AG09309 (cell line): Measurements from ENCODE around the gene KIF20B.
A peak's percentile ranks its signal among the peaks of the same experiment; 100 is the strongest.

ENCODE experiments used
- DNase-seq: peaks from one replicate; pipeline ENCODE4 v3.0.0-alpha.2; 2010; ENCODE audit warnings: low read depth
- H3K4me3 ChIP-seq: 2 replicates; pipeline ENCODE4 v1.5.1; 2011; ENCODE audit warnings: mild to moderate bottlenecking, low read depth, low read length, moderate library complexity; ENCODE audit not compliant: control insufficient read depth
- CTCF ChIP-seq: IDR thresholded peaks from 2 replicates; pipeline ENCODE4 v1.5.1; 2011; ENCODE audit warnings: mild to moderate bottlenecking, low read depth, low read length, inconsistent platforms; ENCODE audit not compliant: insufficient read depth, control insufficient read depth; ENCODE audit errors: missing control alignments

Gene KIF20B

DNA sequence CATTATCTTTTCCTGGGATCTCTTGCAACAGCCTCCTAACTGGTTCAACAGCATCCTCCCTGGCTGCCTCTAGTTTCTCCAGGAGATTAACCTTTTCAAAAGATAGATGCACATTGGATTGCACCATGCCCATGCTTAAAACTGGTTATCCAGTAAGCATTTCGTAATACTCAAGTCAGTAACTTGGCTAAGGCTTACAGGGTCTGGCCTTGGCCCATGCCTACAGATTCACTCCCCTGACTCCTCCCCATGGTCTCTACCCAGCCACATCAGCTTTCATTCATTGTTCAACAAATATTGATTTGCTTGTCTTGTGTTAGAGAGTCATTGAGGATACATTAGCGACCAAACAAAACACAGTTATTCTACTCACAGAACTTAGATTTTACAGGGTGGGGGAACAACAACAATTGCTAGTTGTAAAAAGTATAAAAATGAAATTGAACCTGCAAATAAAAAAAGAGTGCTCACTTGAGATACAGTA, 1.8 kb upstream of the KIF20B start:
- H3K4me3 ChIP-seq: no peak overlapping the region
- TF ChIP-seq CTCF: no peak
- DNase-seq: no peak

DNA sequence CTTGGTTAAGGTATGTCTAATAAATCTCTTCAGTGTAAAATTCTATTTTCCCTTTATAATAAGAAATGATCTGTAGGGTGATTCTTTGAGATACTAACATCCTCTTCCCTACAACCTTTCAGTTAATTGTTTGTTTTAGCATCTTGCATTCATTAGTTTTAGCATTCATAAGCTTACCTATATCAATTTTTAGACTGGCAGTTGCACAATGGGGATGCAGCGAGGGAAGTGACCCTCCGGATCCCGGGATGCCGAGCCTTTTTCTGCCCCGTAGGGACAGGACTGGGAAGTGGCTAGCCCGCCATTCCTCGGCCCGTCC, 508 bp upstream of the KIF20B start:
- no peak for TF ChIP-seq CTCF
- peak overlapping the region; percentile 91 for H3K4me3 ChIP-seq
- no peak for DNase-seq

- no peak for TF ChIP-seq CTCF
- no peak for DNase-seq
- peak overlapping the region; percentile 91 for H3K4me3 ChIP-seq
Measured at GRCh38 chr10:89702121-89702480, 711 bp downstream of the KIF20B start.

GRCh38 chr10:89705466-89705865, 4.1 kb downstream of the KIF20B start:
- H3K4me3 ChIP-seq: no peak overlapping the region
- TF ChIP-seq CTCF: no peak
- DNase-seq: no peak

GRCh38 chr10:89706011-89706410, 4.6 kb downstream of the KIF20B start:
- no peak for TF ChIP-seq CTCF
- no peak overlapping the region for H3K4me3 ChIP-seq
- DNase-seq: no peak

DNA sequence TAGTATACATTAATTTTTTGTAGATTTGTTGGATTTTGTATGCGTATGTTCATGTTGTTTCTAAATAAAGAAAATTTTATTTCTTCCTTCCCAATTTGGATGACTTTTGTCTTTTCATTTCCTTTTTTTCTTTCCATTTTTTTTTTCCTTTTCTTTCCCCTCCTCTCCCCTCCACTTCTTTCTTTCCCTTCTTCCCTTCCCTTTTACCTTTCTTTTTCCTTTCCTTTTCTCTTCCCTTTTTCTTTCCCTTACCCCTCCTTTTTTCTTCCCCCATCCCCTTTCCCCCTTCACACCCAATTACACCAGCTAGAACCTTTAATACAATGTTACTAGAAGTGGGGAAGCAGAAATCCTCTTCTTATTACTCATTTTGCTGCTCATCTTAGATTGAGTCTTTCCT, 6.0 kb downstream of the KIF20B start:
- H3K4me3 ChIP-seq: no peak overlapping the region
- no peak for DNase-seq
- TF ChIP-seq CTCF: no peak

DNA sequence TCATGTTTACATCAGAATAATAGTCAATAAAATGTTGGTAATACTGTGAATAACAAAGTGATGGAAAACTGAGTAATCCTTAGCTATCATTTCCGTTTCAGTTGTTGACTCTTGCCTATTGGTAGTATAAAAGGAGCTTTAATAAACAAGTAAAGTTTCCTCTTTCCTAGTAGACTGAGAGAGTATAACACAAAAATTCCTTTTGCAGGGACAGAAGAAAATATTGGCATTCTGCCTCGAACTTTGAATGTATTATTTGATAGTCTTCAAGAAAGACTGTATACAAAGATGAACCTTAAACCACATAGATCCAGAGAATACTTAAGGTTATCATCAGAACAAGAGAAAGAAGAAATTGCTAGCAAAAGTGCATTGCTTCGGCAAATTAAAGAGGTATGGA, 9.4 kb downstream of the KIF20B start:
- TF ChIP-seq CTCF: no peak
- no peak overlapping the region for H3K4me3 ChIP-seq
- DNase-seq: no peak
